Loucy (cell line): ENCODE data around the gene NCOR2.

Experiments used
- EZH2phosphoT487 ChIP-seq: fragments of 200-600 bp; IDR thresholded peaks from 2 replicates; pipeline ENCODE4 v1.6.1; 2018; ENCODE audit warnings: antibody characterized with exemption, mild to moderate bottlenecking, moderate library complexity, borderline replicate concordance
- TF ChIP-seq, protein P1 (sequence below): fragments of 200-600 bp; sonication (generic); conservative IDR thresholded peaks from 2 replicates; pipeline ENCODE4 v1.5.1; 2014; ENCODE audit warnings: mild to moderate bottlenecking, antibody characterized with exemption, low read length

GRCh38 chr12:124538194-124539082 lies 29.0 kb downstream of the NCOR2 start:
- TF ChIP-seq, protein P1, sequence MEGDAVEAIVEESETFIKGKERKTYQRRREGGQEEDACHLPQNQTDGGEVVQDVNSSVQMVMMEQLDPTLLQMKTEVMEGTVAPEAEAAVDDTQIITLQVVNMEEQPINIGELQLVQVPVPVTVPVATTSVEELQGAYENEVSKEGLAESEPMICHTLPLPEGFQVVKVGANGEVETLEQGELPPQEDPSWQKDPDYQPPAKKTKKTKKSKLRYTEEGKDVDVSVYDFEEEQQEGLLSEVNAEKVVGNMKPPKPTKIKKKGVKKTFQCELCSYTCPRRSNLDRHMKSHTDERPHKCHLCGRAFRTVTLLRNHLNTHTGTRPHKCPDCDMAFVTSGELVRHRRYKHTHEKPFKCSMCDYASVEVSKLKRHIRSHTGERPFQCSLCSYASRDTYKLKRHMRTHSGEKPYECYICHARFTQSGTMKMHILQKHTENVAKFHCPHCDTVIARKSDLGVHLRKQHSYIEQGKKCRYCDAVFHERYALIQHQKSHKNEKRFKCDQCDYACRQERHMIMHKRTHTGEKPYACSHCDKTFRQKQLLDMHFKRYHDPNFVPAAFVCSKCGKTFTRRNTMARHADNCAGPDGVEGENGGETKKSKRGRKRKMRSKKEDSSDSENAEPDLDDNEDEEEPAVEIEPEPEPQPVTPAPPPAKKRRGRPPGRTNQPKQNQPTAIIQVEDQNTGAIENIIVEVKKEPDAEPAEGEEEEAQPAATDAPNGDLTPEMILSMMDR = no peak
- TF ChIP-seq EZH2phosphoT487 = no peak
